AG04449 (cell line): ENCODE results near the gene VMO1.
"Not testable (repeated sequence)": the region's sequence is repeated elsewhere in the genome, so short reads cannot be mapped to it uniquely, and the experiment has no call there.

Source experiments
- CTCF ChIA-PET: fragments of 350-600 bp; formaldehyde crosslinking; extraction: SDS; loops from one replicate; lab custom pipeline; 2021; ENCODE audit warnings: antibody characterized with exemption; lab: Yijun Ruan, JAX
- POLR2A ChIA-PET: fragments of 400-600, 350-600 bp; formaldehyde crosslinking; extraction: SDS; loops from one replicate; lab custom pipeline; 2020; ENCODE audit warnings: antibody characterized with exemption, inconsistent platforms; lab: Yijun Ruan, JAX
- DNase-seq: peaks from one replicate; pipeline ENCODE4 v3.0.0-alpha.2; 2010; ENCODE audit warnings: low read depth, low spot score
- H3K4me3 ChIP-seq: 2 replicates; pipeline ENCODE4 v1.5.1; 2011; ENCODE audit warnings: low read depth, mild to moderate bottlenecking, control low read depth, low read length
- CTCF ChIP-seq: IDR thresholded peaks from one replicate; pipeline ENCODE4 v1.5.1; 2011; ENCODE audit warnings: mild to moderate bottlenecking, moderate library complexity, low read length, control low read depth, inconsistent platforms; ENCODE audit not compliant: insufficient read depth; ENCODE audit errors: missing control alignments

VMO1 gene

GRCh38 chr17:4786106-4786511 is at the start of gene VMO1:
Gene VMO1 (minus strand): TSS chr17:4786364. CDS start chr17:4786352, 12 bp downstream.
- POLR2A ChIA-PET: no interaction called here
- peak within 1 kb of the TSS; percentile 27 for H3K4me3 ChIP-seq
- CTCF ChIA-PET: interaction anchor here (1.0 to 8.9 kb wide), 11 partner anchors 10 to 275 kb away, joined by 3 to 154 read pairs (median 6); partner anchors contain the start of genes C17orf107, CHRNE, PSMB6 and TM4SF5

GRCh38 chr17:4834681-4835020 is 48.5 kb upstream of the VMO1 start:
- ChIA-PET CTCF (interaction anchor here (0.7 to 1.7 kb wide), 4 partner anchors 11 to 69 kb away, joined by 3 read pairs; partner anchors contain the start of genes CHRNE and GLTPD2), POLR2A (no interaction called here)
- TF ChIP-seq CTCF: no peak

More at GRCh38 chr17:4786106-4786511, at the start of gene VMO1:
- DNase-seq: no peak
- no peak for TF ChIP-seq CTCF

GRCh38 chr17:4833941-4834680 is 47.9 kb upstream of the VMO1 start:
- CTCF ChIA-PET: interaction anchor here (0.7 to 1.7 kb wide), 4 partner anchors 12 to 69 kb away, joined by 3 read pairs; partner anchors contain the start of genes CHRNE and GLTPD2
- no peak for TF ChIP-seq CTCF
- no peak for DNase-seq
- POLR2A ChIA-PET: no interaction called here
- peak overlapping the region; percentile 83 for H3K4me3 ChIP-seq

More at GRCh38 chr17:4834681-4835020, 48.5 kb upstream of the VMO1 start:
- DNase-seq: no peak
- H3K4me3 ChIP-seq: peak overlapping the region; percentile 83

GRCh38 chr17:4833178-4833940 is 47.2 kb upstream of the VMO1 start, which contains the start of gene MINK1:
Gene MINK1 (plus strand): TSS chr17:4833340. CDS start chr17:4833584, 244 bp downstream.
- ChIA-PET CTCF (interaction anchor here (1.7 kb wide), 1 partner anchor 48 kb away, joined by 3 read pairs; no protein-coding TSS in a partner anchor), POLR2A (no interaction called here)
- no peak for DNase-seq
- H3K4me3 ChIP-seq: peak within 1 kb of the TSS; percentile 83
- TF ChIP-seq CTCF: no peak

- POLR2A ChIA-PET, DNase-seq, CTCF ChIA-PET: not testable (repeated sequence)
- H3K4me3 ChIP-seq: peak overlapping the region; percentile 83
Observed at GRCh38 chr17:4832829-4833177, 46.6 kb upstream of the VMO1 start.

GRCh38 chr17:4827399-4827798 is 41.2 kb upstream of the VMO1 start:
- DNase-seq: no peak
- no peak overlapping the region for H3K4me3 ChIP-seq
- ChIA-PET CTCF (no interaction called here), POLR2A (no interaction called here)
- no peak for TF ChIP-seq CTCF
